GM18861 (cell line): ENCODE measurements around the gene ASTN1.

ENCODE experiments used
- ATAC-seq: cut with Tn5 transposase; IDR thresholded peaks from one replicate; pipeline ENCODE4 v1.9.1; 2021; ENCODE audit not compliant: unreplicated experiment

ASTN1 gene

GRCh38 chr1:176932114-176933104 is 232.1 kb downstream of the ASTN1 start:
- no peak for ATAC-seq

DNA sequence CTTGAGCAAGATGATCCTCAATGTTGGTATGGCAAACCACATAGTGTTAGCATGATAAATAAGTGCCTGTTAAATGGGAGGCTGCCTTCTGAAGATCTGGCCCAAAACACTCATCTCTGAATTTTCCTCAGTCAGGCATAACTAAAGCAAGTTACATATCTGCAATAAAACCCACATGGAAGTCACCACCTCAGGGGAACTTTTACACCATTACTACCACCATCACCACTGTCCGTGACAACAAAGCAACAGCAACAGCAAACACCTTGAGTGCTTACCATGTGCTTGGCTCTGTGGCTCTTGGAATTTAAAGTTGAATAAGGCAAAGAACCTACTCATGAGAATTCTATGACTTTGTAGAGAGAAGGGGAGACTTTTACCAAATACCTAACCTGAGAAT is 233.0 kb downstream of the ASTN1 start:
- no peak for ATAC-seq

GRCh38 chr1:176926330-176927086 is 238.0 kb downstream of the ASTN1 start:
- ATAC-seq, result no peak

GRCh38 chr1:176925223-176925622 is 239.3 kb downstream of the ASTN1 start:
- ATAC-seq, result no peak

DNA sequence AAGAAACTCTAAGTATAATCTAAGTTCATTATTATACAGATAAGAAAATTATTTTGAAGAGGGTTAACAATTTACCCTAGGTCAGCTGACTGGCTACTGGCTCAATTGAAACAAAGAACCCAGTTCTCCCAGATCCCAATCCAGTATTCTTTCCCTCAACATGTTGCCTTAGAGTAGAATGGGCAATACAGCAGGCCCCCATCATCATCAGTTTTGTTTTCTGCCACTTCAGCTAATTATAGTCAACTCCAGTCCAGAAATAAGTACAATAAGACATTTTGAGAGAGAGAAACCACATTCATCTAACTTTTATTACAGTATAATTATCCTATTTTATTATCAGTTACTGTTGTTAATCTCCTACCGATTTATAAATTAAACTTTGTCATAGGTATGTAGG is 241.2 kb downstream of the ASTN1 start:
- no peak for ATAC-seq

GRCh38 chr1:176919386-176920378 is 244.8 kb downstream of the ASTN1 start:
- no peak for ATAC-seq

DNA sequence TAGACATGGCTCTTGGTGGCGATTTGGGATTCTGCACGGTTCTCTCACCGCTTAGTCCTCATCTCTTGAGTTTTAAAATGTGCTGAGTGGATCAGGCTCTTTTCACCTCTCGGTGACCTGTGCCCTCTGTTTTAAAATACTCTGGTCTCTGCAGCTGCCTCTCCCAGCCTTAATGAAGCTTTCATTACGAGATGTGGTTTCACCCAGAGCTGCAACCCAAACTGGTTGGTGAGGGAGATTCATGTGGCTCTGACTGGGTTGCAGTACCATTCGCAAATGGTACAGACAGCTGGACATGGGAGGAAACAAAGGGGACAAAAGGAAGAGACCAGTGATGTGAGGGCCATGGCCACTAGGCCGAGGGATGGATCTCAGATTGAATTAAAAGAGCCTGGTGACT is 258.9 kb downstream of the ASTN1 start:
- ATAC-seq, result no peak

DNA sequence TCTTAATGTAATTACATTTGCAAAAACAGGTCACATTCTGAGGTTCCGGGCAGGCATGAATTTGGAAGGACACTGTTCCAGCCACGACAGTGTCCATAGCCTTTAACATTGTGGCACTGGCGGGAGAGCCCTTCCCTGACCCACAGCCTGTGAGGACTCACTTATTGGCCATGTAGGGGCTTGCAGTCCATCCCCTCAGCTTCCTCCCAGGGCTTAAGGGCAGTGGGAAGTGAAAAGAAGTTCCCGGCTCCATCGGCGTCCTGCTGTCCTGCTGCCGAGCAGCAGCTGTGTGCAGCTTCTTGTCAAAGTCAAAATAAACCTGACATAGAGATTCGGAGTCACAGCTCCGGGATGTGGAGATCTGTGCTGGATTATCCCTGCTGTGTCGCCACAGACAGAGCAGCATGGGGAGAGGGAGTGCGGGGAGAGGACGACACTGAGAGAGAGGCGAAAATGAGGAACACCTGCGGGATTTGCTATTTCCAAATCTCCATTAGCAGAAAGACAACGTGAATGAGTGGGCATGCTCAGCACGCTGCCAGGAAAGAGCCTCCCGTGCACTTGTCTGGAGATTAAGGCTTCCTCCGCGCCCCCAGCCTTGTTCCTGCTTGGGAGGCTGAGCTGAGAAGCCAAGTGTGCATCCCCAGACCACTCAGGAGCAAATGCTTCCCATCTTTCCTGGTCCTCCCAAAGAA is 260.3 kb downstream of the ASTN1 start:
- ATAC-seq, result no peak

DNA sequence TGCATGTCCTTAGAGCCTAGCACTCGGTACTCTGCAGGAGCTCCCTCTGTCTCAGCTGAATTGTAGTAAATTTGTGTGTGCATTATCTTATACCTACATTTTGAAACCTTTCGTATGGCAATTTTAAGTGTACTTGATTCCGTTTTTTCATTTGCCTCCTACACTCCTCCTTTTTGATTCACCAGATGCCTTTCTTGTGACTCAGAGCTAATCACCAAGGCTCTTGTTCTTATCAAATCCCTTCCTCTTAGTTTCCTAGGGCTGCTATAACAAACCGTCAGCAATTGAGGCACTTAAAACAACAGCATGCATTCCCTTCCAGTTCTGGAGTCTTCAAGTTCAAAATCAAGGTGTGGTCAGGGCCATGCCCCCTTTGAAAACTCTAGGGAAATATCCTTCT is 261.0 kb downstream of the ASTN1 start:
- no peak for ATAC-seq

DNA sequence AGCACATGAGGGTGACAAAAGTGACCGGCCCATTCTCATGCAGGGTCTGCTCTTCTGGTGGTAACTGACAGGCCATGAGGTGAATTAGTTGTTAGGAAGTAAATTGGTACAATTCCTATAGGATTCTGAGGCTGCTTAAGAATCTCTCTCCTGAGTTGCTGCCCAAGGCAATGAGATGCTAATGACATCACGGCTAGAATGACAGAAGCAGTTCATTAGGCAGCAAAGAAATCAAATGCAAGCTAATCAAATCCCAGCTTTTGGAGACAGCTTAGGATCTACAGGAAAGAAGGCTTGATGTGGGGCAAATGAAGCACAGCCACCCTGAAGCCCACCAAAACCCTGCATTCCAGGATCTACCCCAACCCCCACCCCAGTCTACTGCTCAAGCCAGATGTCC is 265.2 kb downstream of the ASTN1 start:
- no peak for ATAC-seq

- peak; percentile 62 for ATAC-seq
Measured at GRCh38 chr1:176897350-176898236, 266.9 kb downstream of the ASTN1 start.

DNA sequence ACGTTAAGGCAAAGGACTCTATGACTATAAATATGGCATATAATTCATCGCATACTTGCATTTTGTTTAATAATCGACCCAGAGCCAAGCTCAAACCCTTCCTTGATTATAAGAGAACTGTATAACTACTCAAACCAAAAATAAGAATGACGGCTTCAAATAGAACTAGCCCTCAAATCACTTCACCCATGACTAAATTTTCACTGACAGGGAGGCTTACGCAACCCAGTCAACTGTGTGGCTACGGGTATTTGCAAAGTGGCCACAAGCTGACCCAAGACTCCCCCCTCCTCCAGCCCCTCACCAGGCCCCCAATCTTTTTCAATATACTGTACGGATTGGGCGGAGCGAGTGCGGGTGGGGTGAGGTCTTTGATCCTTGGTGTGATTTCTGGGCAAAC is 268.3 kb downstream of the ASTN1 start:
- no peak for ATAC-seq

DNA sequence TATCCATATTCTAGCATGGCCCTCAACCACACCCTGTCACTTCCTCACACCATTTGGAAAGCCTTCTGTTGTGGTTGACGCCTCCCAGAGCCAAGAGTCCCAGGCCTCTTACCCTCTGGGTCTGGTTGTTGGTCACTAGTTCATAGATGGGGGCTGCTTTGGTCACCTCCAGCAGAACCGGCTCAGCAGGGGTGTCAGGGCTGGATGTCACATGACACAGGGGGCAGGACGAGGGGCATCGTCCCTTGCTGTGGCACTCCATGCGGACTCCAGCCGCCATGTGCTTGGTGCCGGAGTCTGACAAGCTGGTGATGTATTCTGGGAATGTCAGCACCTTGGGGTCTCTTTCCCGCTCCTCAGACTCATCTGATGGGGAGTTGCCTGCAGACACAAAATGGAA is 270.1 kb downstream of the ASTN1 start:
- ATAC-seq, result no peak

DNA sequence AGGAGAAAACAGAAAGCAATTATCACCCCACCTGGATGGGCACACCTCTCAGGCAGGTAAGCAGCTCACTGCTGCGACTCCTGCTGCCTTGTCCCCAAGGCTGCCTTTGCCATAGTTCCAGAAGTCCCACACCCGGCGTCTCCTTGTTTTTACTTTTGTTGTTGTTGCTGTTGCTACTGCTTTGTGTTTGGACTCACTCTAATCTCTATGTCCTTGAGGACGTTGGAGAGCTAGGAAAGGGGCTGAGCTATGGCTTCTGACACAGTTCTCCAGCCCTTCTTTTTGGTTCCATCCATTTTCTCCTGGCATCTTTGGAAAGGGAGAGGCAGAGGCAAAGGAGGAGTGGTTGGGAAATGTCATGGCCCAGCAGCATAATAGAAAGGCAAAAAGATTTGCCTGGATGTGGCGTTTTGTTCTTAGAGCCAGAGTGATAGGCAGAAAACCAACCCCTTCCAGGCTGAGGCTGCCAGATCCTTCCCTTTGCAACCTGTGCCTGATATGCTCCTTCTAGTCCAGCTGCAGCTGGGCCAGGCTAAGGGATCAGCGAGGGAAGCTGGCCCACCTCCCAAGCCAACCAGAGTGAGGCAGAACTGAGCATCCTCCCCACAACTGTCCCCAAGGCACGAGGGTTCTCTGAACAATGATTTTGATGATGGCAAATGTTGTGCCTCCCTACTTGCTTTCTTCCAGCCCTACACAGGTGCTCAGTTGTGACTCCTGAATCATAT is 270.7 kb downstream of the ASTN1 start:
- ATAC-seq, result no peak

GRCh38 chr1:176888471-176889032 is 276.0 kb downstream of the ASTN1 start:
- no peak for ATAC-seq

DNA sequence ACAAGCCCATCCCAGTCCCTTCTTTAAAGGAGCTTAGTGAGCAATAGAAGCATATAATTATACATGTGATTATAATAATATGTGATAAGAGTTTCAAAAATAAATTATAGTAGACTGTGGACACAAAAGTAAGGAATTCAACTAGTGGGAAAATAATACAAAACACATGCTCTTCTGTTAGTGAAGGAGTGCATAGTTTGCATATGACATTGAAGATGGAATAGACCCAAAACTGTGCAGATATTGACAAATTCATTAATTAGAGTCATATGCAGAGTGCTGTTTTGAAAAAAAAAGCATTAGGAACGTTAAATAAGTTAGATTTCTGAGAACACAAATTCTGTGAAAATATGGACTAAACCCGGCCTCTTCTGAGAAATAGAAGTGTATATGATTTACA is 278.8 kb downstream of the ASTN1 start:
- ATAC-seq, result no peak

DNA sequence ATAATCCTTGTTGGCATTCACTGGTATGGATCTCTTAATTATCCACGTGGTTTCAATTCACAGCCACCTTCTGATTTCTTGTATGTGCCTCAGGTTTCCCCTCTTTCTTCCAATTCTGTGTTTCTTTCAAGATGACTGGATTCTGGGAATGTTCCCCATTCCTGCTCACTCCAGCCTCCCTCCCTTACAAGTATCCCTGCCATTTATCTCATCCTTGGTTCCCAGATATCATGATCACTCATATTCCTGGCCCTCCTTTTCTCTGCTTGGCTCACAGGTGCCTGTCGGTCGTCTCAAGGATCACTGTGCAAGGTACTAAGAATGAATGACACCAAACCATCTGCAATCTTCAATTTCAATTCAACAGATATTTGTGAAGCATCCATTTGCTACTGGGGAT is 279.2 kb downstream of the ASTN1 start:
- no peak for ATAC-seq

DNA sequence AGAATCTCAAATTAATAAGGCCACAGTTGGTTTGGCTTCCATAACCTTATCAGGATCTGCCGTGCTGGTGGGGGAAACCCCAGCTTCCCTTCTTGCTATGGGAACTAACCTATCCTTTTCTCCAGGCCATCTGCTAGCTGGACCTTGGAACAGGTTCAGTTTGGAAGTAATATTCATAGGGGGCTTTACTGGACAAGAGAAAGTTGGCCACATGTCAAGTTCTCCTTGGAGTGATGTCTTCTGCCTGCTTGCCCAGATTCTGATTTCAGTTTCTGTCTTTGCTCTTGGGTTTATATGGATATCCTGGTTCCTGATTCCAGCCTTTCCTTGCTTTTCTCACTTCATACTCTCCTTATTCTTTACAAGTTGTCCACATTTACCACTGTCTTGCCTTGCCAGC is 279.6 kb downstream of the ASTN1 start:
- no peak for ATAC-seq
